HG03378 (cell line): ENCODE data around the gene MANF.
"Not testable (repeated sequence)": the region's sequence is repeated elsewhere in the genome, so short reads cannot be mapped to it uniquely, and the experiment has no call there.

Source experiments
- ATAC-seq: cut with Tn5 transposase; IDR thresholded peaks from one replicate; pipeline ENCODE4 v1.9.1; 2021; ENCODE audit warnings: mild to moderate bottlenecking, moderate library complexity; ENCODE audit not compliant: unreplicated experiment

Gene MANF

DNA sequence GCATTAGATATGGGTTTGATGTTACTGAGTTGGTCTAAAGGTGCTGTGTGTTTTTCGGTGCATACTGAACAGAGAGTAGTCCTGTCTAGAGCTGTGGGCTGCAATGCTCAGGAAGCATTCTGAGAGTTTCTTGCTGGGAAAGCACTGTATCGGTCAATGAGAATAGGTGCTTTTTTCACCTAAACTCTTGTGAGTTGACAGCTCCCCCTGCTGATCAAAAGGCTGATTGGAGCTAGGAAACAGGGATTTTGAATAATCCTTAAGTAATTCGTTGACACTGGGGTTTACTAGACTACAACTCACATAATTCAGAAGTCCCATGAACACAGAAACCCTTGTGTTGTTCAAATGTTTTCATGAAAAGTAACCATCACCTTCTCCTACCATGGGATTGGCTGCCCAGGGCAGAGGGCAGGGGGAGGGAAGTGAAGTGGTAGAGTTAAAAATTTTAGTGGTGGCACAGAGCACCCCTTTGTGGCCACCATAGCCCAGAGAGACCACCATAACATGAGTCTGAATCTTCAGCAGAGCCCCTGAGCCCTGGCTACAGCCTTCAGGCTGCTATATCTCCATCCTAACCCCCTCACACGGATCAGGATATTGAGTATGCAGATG lies 13.0 kb upstream of the MANF start:
- ATAC-seq = no peak

DNA sequence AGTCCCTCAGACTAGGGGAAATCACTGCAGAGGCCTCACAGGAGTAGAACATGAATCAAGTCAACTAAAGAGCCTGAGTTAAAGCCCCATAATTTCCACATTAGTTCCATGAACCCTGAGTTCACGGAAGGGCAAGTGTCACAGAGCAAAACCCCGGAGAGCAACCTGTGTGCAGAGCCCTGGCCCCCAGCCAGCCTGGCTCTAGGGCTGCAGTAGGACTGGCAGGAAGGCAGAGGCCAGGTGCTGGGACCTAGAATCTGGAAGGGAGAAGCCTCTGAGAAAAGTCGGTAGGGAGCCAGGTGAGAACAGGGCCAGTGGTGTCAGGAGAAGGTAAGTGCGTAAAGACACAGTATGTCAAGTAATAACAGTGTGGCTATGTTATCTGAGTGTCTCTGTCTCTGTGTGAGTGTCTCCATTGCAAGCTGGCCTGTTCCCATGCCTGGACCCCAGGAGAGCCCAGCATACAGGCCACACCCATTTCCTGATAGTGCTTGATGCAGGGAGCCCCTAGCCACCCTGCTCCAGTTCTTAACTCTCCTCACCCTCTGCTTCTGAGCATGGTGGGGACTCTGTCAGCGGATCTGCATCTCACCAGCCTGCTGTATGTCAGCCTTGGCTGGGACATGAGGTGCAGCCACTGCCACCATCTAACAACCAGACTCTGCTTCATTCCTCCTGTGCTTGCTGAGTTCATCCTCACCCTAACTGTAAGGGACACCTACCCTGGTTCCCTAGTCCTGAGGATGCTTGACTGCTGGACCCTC lies 11.3 kb upstream of the MANF start:
- no peak for ATAC-seq

DNA sequence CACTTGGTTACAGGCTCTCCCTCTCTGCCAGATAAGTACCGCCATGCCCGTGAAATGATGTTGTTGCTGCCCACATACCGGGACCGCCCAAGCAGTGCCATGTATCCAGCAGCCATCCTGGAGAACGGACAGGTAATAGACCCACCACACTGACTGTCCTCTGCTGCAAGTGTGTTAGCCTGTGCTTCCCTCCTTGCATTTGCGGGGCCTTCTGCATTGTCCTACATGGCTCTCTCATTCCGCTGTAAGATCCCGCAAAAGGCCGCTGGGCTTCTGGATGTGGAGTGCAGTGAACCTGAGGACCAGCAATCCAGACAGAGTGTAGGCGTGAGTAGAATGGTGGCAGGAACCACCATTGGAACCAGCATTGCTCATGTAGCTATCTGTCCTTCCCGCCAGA lies 10.6 kb upstream of the MANF start:
- ATAC-seq = no peak

DNA sequence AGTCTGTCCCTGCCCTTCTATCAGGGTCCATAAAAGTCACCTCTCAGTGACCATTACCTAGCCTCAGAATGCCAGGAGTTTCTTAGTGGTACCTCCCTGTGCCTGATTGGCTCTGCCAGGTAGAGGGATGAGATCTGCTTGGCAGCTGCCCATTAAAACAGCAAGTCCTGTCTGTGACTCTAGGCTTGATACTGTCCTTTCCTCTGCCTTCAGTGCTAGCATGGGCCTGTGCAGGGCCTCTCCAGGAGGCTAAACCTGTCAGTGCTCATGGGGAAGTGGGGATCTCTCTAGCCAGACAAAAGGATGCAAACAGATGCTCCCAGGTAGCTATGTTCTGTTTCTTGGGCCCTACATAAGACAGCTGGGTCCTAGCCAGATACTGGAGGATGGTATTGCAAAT lies 10.0 kb upstream of the MANF start:
- ATAC-seq = no peak

DNA sequence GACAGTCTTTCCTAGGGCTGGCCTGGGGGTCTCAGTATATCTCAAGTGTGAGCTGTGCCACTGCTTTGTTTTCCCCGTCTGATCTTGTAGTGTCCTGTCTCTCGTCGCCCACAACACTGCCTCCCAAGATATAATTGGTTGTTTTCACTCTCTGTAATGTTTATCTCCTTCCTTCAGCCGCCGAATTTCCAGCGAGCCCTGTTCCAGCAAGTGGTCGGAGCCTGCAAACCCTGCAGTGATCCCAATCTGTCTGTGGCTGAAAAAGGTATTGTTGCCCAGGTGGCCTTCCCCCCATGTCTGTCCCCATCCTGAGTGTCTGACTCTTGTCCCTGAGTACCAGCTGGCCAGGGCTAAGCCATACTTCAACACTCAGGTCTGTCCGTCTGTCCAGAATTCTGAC lies 9.5 kb upstream of the MANF start:
- no peak for ATAC-seq

DNA sequence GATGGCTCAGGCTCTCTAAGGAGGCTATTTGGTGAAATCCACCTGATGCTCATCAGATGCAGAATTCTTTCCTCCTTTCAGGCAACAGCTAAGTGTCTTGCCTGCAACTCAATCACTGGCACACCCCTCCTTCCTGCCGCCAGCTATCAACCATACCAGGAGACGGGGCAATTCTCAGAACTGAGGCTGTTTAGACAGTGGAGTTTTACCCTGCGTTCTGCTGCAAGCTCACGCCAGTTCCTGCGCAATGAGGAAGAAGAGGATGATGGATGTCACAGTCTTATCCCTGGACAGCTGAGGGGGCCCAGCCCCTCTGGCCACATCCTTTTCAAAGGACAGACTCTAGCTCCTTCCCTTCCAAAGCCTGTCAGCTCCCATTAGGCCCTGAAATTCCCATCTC lies 7.0 kb upstream of the MANF start:
- ATAC-seq = no peak

DNA sequence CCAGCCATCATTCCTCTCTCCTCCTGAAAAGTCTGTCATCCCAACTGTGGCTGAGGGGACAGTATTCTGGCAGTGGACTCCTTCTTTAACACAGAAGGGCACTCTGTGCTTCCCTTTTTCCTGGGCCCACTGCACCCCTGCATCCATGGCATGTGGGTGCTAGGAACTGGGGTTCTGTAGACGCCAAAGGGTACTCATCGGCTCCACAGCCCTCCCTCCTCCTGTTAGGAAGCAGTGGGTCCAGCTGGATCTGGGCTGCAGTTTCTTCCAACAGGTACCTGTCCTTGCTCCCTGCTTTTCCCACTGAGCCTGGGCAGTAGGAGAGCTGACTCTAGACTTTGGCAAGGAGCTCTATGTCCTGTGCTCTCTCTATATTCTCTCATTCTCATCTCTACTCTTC lies 6.4 kb upstream of the MANF start:
- ATAC-seq = no peak

DNA sequence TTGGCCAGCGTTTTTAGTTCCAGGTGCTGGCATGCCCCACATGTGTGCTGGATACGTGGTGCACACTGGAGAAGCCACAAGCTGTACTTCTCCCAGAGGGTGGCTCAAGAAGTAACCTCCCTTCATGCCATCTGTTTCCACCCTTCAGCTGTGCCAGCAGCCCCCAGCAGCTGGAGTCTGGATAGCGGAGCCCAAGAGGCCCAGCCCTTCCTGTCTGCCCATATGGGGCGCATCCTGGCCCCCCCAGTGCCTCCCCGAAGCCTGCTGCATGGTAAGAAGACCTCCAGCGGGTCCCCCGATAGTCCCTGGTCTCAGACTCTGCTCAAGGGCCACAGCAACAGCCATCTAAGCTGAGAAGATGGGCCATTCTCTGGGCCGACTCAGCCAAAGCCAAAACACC lies 5.8 kb upstream of the MANF start:
- no peak for ATAC-seq

DNA sequence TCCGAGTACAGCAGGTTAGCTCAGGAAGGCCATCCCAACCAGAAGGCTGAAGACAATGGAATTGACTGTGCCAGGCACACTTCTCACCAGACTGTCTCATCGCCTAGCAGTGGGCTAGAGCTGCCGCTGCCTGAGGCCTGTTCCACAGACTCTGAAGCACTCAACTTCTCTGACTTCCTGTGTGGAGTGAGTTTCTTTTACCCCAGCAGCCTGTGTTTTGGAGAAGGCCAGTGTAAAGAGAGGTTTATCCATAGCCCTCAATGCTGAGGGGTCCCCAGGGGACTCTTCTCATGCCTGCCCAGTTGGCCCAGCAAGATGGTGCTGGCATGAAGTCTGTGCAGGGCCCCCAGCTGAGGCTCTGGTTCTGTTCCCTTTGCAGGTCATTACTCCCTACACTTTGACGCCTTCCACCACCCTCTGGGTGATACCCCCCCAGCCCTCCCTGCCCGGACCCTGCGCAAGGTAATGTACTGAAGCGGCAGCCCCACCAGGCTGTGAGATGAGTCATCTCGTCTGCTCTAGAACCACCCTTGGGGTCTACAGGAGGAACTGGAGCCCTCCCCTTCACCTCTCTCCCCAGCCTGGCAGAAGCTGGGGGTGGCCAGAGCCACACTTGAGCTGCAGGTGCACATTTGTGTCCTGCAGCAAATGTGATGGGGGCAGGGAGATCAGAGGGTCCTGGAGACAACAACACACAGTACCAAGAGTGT lies 5.2 kb upstream of the MANF start:
- no peak for ATAC-seq

DNA sequence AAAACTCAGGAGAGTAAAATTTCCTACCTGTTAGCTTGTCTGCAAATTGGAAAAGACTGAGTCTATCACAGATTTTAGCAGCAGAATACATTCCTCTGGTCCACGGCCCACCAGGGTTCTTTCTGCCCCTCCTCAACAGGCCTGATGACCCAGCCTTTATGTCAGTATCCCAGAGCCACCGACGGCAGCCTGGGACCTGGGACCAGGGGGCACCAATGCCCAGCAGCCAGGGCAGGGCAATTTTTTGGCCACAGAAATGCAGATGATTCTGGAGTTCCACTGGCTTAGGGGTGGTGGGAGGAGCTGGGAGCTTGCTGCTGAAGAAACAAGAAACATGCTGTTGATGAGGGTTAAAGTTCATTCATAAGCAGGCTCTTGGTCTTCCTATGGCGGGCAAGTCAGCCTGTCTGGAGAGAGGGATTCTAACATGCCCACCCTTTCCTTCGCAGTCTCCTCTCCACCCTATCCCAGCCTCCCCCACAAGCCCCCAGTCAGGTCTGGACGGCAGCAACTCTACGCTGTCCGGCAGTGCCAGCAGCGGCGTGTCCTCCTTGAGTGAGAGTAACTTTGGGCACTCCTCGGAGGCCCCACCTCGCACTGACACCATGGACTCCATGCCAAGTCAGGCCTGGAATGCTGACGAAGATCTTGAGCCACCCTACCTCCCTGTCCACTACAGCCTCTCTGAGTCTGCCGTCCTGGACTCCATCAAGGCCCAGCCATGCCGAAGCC lies 4.3 kb upstream of the MANF start:
- no peak for ATAC-seq

DNA sequence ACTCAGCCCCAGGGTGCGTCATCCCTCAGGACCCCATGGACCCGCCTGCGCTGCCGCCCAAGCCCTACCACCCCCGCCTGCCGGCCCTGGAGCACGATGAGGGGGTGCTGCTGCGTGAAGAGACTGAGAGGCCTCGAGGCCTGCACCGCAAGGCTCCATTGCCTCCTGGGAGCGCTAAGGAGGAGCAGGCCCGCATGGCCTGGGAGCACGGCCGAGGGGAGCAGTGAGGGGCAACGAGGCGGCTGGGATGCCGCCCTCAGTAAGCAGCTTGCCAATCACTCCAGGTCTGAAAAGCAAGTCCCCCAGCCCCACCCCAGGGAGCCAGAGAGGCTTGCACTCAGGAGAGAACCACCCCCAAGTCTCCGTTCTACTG lies 3.8 kb upstream of the MANF start:
- no peak for ATAC-seq

DNA sequence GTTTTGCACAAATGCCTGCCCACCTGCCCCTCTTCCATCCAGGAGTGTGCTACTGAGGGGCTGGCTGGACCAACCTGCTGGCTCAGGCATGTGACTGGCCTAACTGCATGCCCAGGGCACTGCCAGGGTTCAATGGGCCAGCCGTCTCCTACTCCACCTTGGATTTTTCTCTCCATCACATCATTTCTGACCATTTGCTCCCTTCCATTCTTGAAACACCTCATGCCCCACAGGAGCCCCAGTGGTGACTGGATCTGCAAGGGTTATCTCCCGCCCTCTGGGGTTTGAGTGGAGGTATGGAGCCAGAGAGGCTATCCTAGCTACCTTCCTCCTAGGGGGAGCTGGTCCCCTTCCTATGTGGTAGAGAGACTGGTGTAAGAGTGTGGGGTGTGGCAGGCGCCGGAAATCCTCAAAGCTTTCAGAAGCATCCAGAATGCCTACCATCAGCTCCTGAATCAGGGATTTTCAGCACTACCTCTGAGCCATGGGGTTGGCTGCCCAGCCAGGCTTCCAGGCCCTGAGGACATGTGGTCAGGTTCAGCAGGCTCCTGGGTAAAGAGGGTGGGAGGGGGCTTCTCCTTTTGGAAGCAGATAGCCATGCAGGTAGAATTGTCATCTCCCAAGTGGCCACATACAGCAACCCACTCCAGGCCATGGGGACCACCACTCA lies 2.9 kb upstream of the MANF start:
- no peak for ATAC-seq

DNA sequence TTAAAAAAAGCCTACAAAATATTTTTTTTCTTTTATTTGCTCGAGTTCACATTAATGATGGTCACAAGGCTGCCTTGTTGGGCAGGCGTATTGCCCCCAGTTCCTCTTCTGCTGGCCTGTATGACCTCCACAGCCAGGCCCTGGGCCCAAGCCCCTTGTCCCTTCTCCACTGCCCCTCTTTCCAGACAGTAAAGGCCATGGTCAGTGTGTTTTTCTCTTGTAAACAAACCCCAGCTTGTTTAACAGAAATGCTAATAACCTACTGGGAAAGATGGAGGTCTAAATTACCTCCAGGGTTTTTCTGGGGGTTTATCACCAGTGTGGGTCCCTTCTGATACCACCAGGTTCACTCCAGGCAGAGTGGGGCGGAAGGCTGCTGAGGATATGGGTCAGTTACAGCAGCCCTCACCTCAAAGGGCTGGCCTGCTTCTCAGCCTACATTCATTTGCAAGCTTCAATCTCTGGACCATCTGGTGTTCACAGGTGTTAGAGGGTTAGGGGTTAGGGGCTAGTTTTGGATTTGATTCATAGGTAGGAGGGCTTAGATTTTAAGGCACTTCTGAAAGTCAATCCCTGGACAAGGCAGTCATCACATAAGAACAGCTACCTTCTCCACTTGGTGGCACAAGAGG lies 2.0 kb upstream of the MANF start:
- no peak for ATAC-seq

DNA sequence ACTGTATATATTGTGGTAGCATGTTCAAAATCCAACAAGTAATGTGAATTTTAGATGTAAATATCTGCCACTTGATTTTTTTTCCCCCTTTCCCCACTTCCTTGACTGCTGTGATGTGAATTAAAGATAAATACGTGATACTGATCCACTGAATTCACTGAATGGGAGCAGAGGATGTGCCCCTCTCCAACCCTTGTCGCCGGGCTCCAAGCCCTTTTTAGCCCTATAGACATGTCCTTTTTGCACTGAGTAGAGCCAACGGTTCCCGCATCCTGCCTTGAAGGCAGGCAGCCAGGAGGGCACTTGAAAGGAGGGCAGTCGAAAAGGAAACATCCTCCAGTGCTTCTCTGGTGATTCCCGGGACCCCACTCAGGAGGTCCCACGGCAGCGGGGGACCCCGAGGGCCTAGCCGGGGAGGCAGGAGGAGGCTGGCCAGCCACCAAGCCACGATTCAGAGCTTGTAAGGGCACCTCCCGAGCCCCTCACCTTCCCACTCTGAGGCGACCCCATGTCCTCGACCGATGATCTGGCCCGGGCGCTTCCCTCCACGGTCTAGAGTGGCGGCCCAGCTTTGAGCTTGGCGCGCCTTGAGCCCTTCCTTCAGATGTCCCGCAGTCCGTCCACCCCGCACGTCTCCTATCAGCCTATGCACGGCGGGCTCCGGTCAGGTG lies 901 bp upstream of the MANF start:
- ATAC-seq = peak; percentile 13

DNA sequence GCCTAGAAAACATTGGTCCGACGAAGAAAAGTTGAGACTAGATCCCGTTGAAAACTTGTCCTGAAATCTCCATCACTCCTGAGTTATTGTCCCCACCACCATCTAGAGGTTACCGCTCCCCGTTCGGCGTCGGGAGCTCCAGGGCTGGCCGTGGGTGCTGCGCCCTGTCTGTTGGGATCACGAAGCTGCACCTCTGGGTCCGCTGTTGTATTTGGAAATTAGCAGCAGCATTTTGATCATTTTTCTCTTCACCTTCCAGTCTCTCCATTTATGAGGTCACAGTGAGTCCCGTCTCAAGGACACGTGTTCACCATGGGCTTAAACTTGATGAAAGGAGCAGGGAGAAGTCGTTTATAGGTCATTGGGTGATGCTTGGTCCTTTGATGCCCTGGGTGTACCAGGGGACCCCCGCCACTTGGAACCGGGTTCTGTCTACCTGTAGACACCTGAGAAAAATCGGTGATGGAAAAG lies 565 bp downstream of the MANF start:
- no peak for ATAC-seq

DNA sequence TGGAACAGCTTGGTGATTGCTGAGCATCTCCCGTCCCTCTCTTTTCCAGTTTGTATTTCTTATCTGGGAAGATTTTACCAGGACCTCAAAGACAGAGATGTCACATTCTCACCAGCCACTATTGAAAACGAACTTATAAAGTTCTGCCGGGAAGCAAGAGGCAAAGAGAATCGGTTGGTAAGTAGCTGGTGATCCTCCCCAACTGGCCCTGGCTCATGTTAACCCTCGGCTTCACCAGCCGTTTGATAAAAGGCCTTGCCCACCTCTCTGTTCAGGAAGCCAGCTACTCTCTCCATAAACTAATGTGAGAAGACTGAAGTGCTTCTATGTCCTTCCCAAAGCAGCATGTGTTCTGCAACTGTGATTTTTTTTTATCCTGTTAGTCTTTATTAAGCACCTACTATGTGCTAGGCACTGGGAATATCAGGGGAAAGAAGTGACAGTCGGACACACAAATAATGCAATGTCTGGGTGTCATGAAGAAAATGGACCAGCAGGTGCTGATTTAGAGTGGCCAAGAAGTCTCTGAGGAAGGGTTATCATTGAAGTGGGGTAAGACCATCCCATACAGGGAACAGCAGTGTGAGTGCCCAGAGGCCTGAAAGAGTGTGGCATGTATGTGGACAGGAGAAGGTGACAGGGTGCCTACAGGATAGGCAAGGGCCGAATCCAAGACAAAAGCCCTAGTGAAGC lies 1.2 kb downstream of the MANF start:
- ATAC-seq = no peak

DNA sequence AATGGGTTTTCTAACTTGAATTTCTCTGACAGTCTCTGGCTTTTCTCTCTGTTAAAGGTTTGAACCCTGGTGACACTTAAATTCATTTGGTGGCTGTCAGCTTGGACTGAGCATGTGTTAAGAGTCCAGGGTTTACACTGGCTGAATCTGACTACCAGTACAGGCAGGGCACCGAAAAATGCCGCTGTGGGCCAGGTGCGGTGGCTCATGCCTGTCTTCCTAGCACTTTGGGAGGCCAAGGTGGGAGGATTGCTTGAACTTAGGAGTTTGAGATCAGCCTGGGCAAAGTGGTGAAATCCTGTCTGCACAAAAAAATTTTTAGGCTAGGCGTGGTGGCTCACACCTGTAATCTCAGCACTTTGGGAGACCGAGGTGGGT lies 1.8 kb downstream of the MANF start:
- no peak for ATAC-seq

DNA sequence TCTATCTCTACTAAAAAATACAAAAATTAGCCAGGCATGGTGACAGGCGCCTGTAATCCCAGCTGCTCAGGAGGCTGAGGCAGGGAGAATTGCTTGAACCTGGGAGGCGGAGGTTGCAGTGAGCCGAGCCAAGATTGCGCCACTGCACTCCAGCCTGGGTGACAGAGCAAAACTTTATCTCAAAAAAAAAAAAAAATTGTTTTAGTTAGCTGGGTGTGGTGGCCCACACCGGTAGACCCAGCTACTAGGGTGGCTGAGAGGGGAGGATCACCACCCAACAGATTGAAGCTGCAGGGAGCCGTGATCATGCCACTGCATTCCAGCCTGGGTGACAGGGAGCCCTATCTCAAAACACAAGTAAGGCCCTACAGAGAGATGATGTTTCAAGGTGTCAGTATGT lies 2.2 kb downstream of the MANF start:
- ATAC-seq = not testable (repeated sequence)

DNA sequence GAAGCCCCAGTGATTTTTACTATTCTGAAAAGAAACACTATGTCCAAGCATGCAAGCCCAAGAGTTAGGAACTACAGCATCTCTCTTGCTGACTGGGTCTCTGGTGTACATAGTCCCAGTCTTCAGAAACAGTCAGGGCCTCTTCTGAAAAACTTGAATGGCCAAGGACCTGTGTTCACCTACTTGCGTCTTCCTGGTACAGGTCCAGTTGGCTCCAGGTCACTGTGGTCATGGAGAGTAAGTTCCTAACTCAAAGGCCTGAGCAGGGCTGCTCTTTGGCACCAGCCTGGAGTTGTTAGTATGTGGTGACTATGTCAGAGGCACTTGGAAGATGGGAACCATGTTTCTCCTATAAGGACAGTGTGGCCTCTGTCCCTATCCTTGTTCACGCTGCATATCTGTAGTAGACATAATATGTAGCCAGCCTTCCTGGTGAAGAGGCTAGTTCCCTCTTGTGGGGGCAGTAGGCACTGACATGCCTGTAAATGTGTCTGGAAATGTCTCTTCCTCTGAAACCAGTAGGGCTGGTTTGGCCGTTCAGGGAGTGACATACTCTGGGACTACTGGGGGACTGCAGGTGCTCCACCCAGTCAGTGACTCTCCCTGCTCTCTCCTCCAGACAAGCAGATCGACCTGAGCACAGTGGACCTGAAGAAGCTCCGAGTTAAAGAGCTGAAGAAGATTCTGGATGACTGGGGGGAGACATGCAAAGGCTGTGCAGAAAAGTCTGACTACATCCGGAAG lies 3.4 kb downstream of the MANF start:
- no peak for ATAC-seq
